ENCODE results near the gene ABCA5. TPM values are rescaled to one million over a fixed set of nuclear protein-coding genes. Genes with fewer than 3 reads are reported as not detected.
"Not testable (repeated sequence)": the region's sequence is repeated elsewhere in the genome, so short reads cannot be mapped to it uniquely, and the experiment has no call there.

Gene ABCA5
- total RNA-seq, 1 experiment from 2014 or later = 9.6 TPM

GRCh38 chr17:69314246-69315065, 12.5 kb downstream of the ABCA5 start:
- ChIA-PET CTCF (interaction anchor here (0.6 to 2.1 kb wide), 2 partner anchors 21 to 210 kb away, joined by 4 to 5 read pairs; no protein-coding TSS in a partner anchor), POLR2A (interaction anchor here (0.6 to 4.7 kb wide), 3 partner anchors 10 to 17 kb away, joined by 3 to 45 read pairs (median 4); partner anchors contain the start of gene ABCA5)
- H3K27me3 Mint-ChIP-seq (ENCODE audit: insufficient read depth, unreplicated experiment) = no peaks in the 10 kb centered on the region
- intact Hi-C loops (cut with micrococcal nuclease) = no loop called here
- H3K27ac Mint-ChIP-seq (ENCODE audit: low read depth, unreplicated experiment) = no peak overlapping the region
- BruUV-seq (replicated peaks) = no TSS peak
- TF ChIP-seq CTCF (IDR thresholded peaks at IDR 0.05; ENCODE audit: unreplicated experiment) = no peak
- no peak for DNase-seq (ENCODE audit: unreplicated experiment)
- H3K9me3 Mint-ChIP-seq (ENCODE audit: unreplicated experiment) = no peaks in the 10 kb centered on the region
- no peaks in the 10 kb centered on the region for H3K4me1 Mint-ChIP-seq (ENCODE audit: insufficient read depth, unreplicated experiment)
- H3K4me3 Mint-ChIP-seq (ENCODE audit: unreplicated experiment) = no peak overlapping the region
- peaks cover 3% of the 10 kb centered on the region for H3K36me3 Mint-ChIP-seq (ENCODE audit: insufficient read depth, unreplicated experiment)

GRCh38 chr17:69305177-69305576, 21.8 kb downstream of the ABCA5 start:
- ChIA-PET CTCF (no interaction called here), POLR2A (interaction anchor here (0.8 to 1.5 kb wide), 3 partner anchors 10 to 89 kb away, joined by 3 read pairs; partner anchors contain the start of gene ABCA5)
- intact Hi-C loops (cut with micrococcal nuclease) = no loop called here
- H3K36me3 Mint-ChIP-seq (ENCODE audit: insufficient read depth, unreplicated experiment) = peaks cover 15% of the 10 kb centered on the region
- TF ChIP-seq CTCF (IDR thresholded peaks at IDR 0.05; ENCODE audit: unreplicated experiment) = no peak
- no peak overlapping the region for H3K27ac Mint-ChIP-seq (ENCODE audit: low read depth, unreplicated experiment)
- no TSS peak for BruUV-seq (replicated peaks)
- H3K27me3 Mint-ChIP-seq (ENCODE audit: insufficient read depth, unreplicated experiment) = no peaks in the 10 kb centered on the region
- H3K4me1 Mint-ChIP-seq (ENCODE audit: insufficient read depth, unreplicated experiment) = no peaks in the 10 kb centered on the region
- no peaks in the 10 kb centered on the region for H3K9me3 Mint-ChIP-seq (ENCODE audit: unreplicated experiment)
- DNase-seq (ENCODE audit: unreplicated experiment) = no peak
- H3K4me3 Mint-ChIP-seq (ENCODE audit: unreplicated experiment) = no peak overlapping the region

GRCh38 chr17:69302682-69303081, 24.3 kb downstream of the ABCA5 start:
- Mint-ChIP-seq H3K27ac (ENCODE audit: low read depth, unreplicated experiment) (no peak overlapping the region), H3K27me3 (ENCODE audit: insufficient read depth, unreplicated experiment) (no peaks in the 10 kb centered on the region), H3K4me1 (ENCODE audit: insufficient read depth, unreplicated experiment) (peaks cover 14% of the 10 kb centered on the region), H3K36me3 (ENCODE audit: insufficient read depth, unreplicated experiment) (peaks cover 2% of the 10 kb centered on the region), H3K9me3 (ENCODE audit: unreplicated experiment) (no peaks in the 10 kb centered on the region), H3K4me3 (ENCODE audit: unreplicated experiment) (no peak overlapping the region)
- no peak for DNase-seq (ENCODE audit: unreplicated experiment)
- intact Hi-C loops (cut with micrococcal nuclease) = no loop called here
- no TSS peak for BruUV-seq (replicated peaks)
- no peak for TF ChIP-seq CTCF (IDR thresholded peaks at IDR 0.05; ENCODE audit: unreplicated experiment)
- CTCF ChIA-PET = no interaction called here
- POLR2A ChIA-PET = no interaction called here

- CTCF ChIA-PET = no interaction called here
- intact Hi-C loops (cut with micrococcal nuclease) = no loop called here
- POLR2A ChIA-PET = no interaction called here
- H3K4me3 Mint-ChIP-seq (ENCODE audit: unreplicated experiment) = no peak overlapping the region
- H3K9me3 Mint-ChIP-seq (ENCODE audit: unreplicated experiment) = no peaks in the 10 kb centered on the region
- BruUV-seq (replicated peaks) = no TSS peak
- H3K4me1 Mint-ChIP-seq (ENCODE audit: insufficient read depth, unreplicated experiment) = peaks cover 14% of the 10 kb centered on the region
- H3K27ac Mint-ChIP-seq (ENCODE audit: low read depth, unreplicated experiment) = no peak overlapping the region
- no peaks in the 10 kb centered on the region for H3K36me3 Mint-ChIP-seq (ENCODE audit: insufficient read depth, unreplicated experiment)
- TF ChIP-seq CTCF (IDR thresholded peaks at IDR 0.05; ENCODE audit: unreplicated experiment) = no peak
- H3K27me3 Mint-ChIP-seq (ENCODE audit: insufficient read depth, unreplicated experiment) = no peaks in the 10 kb centered on the region
- peak; percentile 48 for DNase-seq (ENCODE audit: unreplicated experiment)
Observed at GRCh38 chr17:69300222-69300621, 26.7 kb downstream of the ABCA5 start.

- H3K9me3 Mint-ChIP-seq (ENCODE audit: unreplicated experiment); intact Hi-C loops (cut with micrococcal nuclease); H3K27me3 Mint-ChIP-seq (ENCODE audit: insufficient read depth, unreplicated experiment); DNase-seq (ENCODE audit: unreplicated experiment); H3K4me3 Mint-ChIP-seq (ENCODE audit: unreplicated experiment); H3K27ac Mint-ChIP-seq (ENCODE audit: low read depth, unreplicated experiment); H3K36me3 Mint-ChIP-seq (ENCODE audit: insufficient read depth, unreplicated experiment); BruUV-seq (replicated peaks): not testable (repeated sequence)
- ChIA-PET POLR2A (interaction anchor here (0.7 kb wide), 1 partner anchor 16 kb away, joined by 4 read pairs; no protein-coding TSS in a partner anchor), CTCF (interaction anchor here (0.6 kb wide), 1 partner anchor 154 kb away, joined by 3 read pairs; no protein-coding TSS in a partner anchor)
- H3K4me1 Mint-ChIP-seq (ENCODE audit: insufficient read depth, unreplicated experiment) = peaks cover 14% of the 10 kb centered on the region
Observed at GRCh38 chr17:69298120-69298722, 28.7 kb downstream of the ABCA5 start.
